GM12878 (cell line): ENCODE measurements around the gene TMEM135. TPM values are rescaled to one million over a fixed set of nuclear protein-coding genes. Genes with fewer than 3 reads are reported as not detected.

Experiments
- ATAC-seq: fragments of 200-7000 bp; cut with Tn5 transposase; 3 replicates; pipeline ENCODE4 v1.9.1; 2020; ENCODE audit warnings: mild to moderate bottlenecking, moderate library complexity
- BruUV-seq: library from RNA; stranded (reverse); fragments of 400-500 nt; replicated peaks from 2 replicates; lab custom pipeline; 2021; lab: Mats Ljungman, UMichigan
- CTCF ChIA-PET: fragments of 300-600 bp; sonication (Branson Sonifier 250); formaldehyde crosslinking; extraction: SDS; loops from one replicate; lab custom pipeline; 2021; ENCODE audit warnings: inconsistent platforms; lab: Yijun Ruan, JAX
- POLR2A ChIA-PET: fragments of 350-600 bp; formaldehyde crosslinking; extraction: SDS; loops from one replicate; lab custom pipeline; 2021; ENCODE audit warnings: inconsistent platforms; lab: Charles Lee
- RAD21 ChIA-PET: fragments of 300-600 bp; sonication (Branson Sonifier 250); formaldehyde crosslinking; loops from one replicate; lab custom pipeline; 2023; ENCODE audit warnings: antibody characterized with exemption; ENCODE audit not compliant: unreplicated experiment; lab: Charles Lee
- SMC1A ChIA-PET: fragments of 300-600 bp; sonication (Branson Sonifier 250); formaldehyde crosslinking; loops from one replicate; lab custom pipeline; 2023; ENCODE audit not compliant: unreplicated experiment, uncharacterized antibody; lab: Charles Lee
- DNase-seq: peaks from one replicate; pipeline ENCODE4 v3.0.0-alpha.2; 2011; ENCODE audit warnings: low read depth, low spot score
- FAIRE-seq: peaks from 3 replicates; lab custom pipeline; 2011; peaks lifted over from hg19 to GRCh38; lab: Jason Lieb, UNC
- H2AFZ ChIP-seq: 2 replicates; pipeline ENCODE4 v1.6.0; 2011; ENCODE audit warnings: low read depth, low read length, control low read depth; ENCODE audit not compliant: control insufficient read depth
- H3K27ac ChIP-seq: 2 replicates; pipeline ENCODE4 v1.5.1; 2011; ENCODE audit warnings: control low read depth; ENCODE audit not compliant: control insufficient read depth, insufficient read depth
- H3K27me3 ChIP-seq, 2 experiments: replicated peaks in 1 of 2; 2 replicates each; pipeline versions ENCODE4 v1.6.0 to v1.6.1; 2011; ENCODE audit warnings: low read length in 1 of 2; ENCODE audit not compliant: control insufficient read depth in 2 of 2, insufficient read depth in 2 of 2
- H3K36me3 ChIP-seq, 2 experiments: 2 replicates each; pipeline ENCODE4 v1.5.1; 2011; ENCODE audit warnings: low read length in 1 of 2; ENCODE audit not compliant: control insufficient read depth in 2 of 2, insufficient read depth in 2 of 2
- H3K4me1 ChIP-seq: 2 replicates; pipeline ENCODE4 v1.6.1; 2011; ENCODE audit warnings: mild to moderate bottlenecking, low read length, moderate library complexity, mixed read lengths; ENCODE audit not compliant: control insufficient read depth, insufficient read depth
- H3K4me2 ChIP-seq: 2 replicates; pipeline ENCODE4 v1.6.0; 2011; ENCODE audit warnings: control low read depth; ENCODE audit not compliant: control insufficient read depth, insufficient read depth
- H3K4me3 ChIP-seq: fragments of 200-600 bp; sonication (generic); 2 replicates; pipeline ENCODE4 v1.5.1; 2016
- H3K79me2 ChIP-seq: 2 replicates; pipeline ENCODE4 v1.6.0; 2011; ENCODE audit warnings: low read length; ENCODE audit not compliant: control insufficient read depth, insufficient read depth
- H3K9ac ChIP-seq: 2 replicates; pipeline ENCODE4 v1.8.0; 2011; ENCODE audit warnings: low read length, control low read depth, mixed read lengths; ENCODE audit not compliant: control insufficient read depth, insufficient read depth
- H3K9me3 ChIP-seq: replicated peaks from 3 replicates; pipeline ENCODE4 v1.5.1; 2011; ENCODE audit warnings: mild to moderate bottlenecking, low read length; ENCODE audit not compliant: control insufficient read depth, insufficient read depth
- H4K20me1 ChIP-seq: 2 replicates; pipeline ENCODE4 v1.6.0; 2011; ENCODE audit not compliant: control insufficient read depth, insufficient read depth
- CBX3 ChIP-seq: fragments of 200-600 bp; sonication (generic); IDR thresholded peaks from 2 replicates; pipeline ENCODE4 v1.6.1; 2016; ENCODE audit warnings: low read depth, borderline replicate concordance
- CTCF ChIP-seq, 3 experiments: IDR thresholded peaks in 2 of 3; conservative IDR thresholded peaks in 1 of 3; 2 replicates each; pipeline ENCODE4 v1.5.1; 2011; ENCODE audit warnings: low read depth in 3 of 3, low read length in 3 of 3, mild to moderate bottlenecking in 3 of 3, control low read depth in 2 of 3, moderate library complexity in 2 of 3, inconsistent platforms in 1 of 3, mixed read lengths in 1 of 3; ENCODE audit not compliant: control insufficient read depth in 2 of 3, insufficient read depth in 1 of 3; ENCODE audit errors: extremely low read depth in 1 of 3
- GATAD2B ChIP-seq: fragments of 450-650 bp; conservative IDR thresholded peaks from 2 replicates; pipeline ENCODE4 v1.6.1; 2017; ENCODE audit warnings: low read depth, mild to moderate bottlenecking, moderate library complexity
- KLF5 ChIP-seq: fragments of 450-650 bp; IDR thresholded peaks from 2 replicates; pipeline ENCODE4 v1.6.1; 2014; ENCODE audit warnings: mild to moderate bottlenecking; ENCODE audit not compliant: partially characterized antibody
- MYC ChIP-seq: IDR thresholded peaks from 2 replicates; pipeline ENCODE4 v1.6.1; 2011; ENCODE audit warnings: mild to moderate bottlenecking, low read length, moderate library complexity, inconsistent platforms; ENCODE audit not compliant: insufficient read depth, insufficient replicate concordance, insufficient read length, severe bottlenecking
- STAT1 ChIP-seq: fragments of 450-650 bp; conservative IDR thresholded peaks from 2 replicates; pipeline ENCODE4 v1.6.1; 2014; ENCODE audit warnings: antibody characterized with exemption, mild to moderate bottlenecking
- TAF1 ChIP-seq: IDR thresholded peaks from 2 replicates; pipeline ENCODE4 v1.6.1; 2011; ENCODE audit warnings: mild to moderate bottlenecking, low read depth, low read length, borderline replicate concordance
- WGBS: methylation state at CpG from one replicate; pipeline ENCODE4 v1.1.6; 2016; ENCODE audit warnings: low lambda C conversion rate; ENCODE audit not compliant: insufficient replicate concordance, insufficient coverage; ENCODE audit errors: missing lambda C conversion rate; 5-methylcytosine and 5-hydroxymethylcytosine counted together
- in situ Hi-C: fragments of 300-500 bp; cut with MboI; formaldehyde crosslinking; loops from 9 replicates; pipeline ENCODE4 v1.14.3; 2018; ENCODE audit warnings: mixed read lengths
- intact Hi-C: fragments of 100-400 bp; cut with micrococcal nuclease; formaldehyde crosslinking; loops from one replicate; pipeline ENCODE4 v1.14.2; 2022; ENCODE audit not compliant: unreplicated experiment
- polyA plus RNA-seq, 11 experiments: library from polyadenylated mRNA; depleted of rRNA in 4 of 11; unstranded in 6 of 11; stranded (reverse) in 5 of 11; fragments of >200 nt; fragmentation: Nextera tagmentation in 4 of 11; fragmentation: Illumina TruSeq in 1 of 11; extraction: Ambion mirVana in 4 of 11; extraction: Trizol in 1 of 11; gene quantifications; 1 replicate in 1 of 11; 2 replicates in 10 of 11; pipeline versions ENCODE4 v1.2.1 to v1.2.3, GENCODE V29; 2011 to 2016; ENCODE audit warnings: inconsistent platforms in 2 of 11, missing spikeins in 2 of 11, low read depth in 1 of 11
- total RNA-seq, 4 experiments: library from RNA; depleted of rRNA in 3 of 4; stranded (reverse); fragments of >200 nt in 3 of 4; fragmentation: Illumina TruSeq in 1 of 4; extraction: Trizol in 1 of 4; gene quantifications; 2 replicates each; pipeline versions ENCODE4 v1.2.1 to v1.2.3, GENCODE V29; 2013 to 2021

TMEM135 gene
- total and polyA plus RNA-seq, 10 of the 15 experiments (the other 5 are each of a cell fraction or from before 2014, with no cell fraction given): 7.2 to 117 (median 12.9) TPM

- 30% methylated on average over 3 of the region's 3 CpGs for WGBS
- H3K4me3 ChIP-seq: no peak overlapping the region
- H3K9me3 ChIP-seq: no peaks in the 10 kb centered on the region
- H3K9ac ChIP-seq: no peak overlapping the region
- ChIA-PET POLR2A (interaction anchor here (0.6 kb wide), 1 partner anchor 84 kb away, joined by 3 read pairs; no protein-coding TSS in a partner anchor), SMC1A (interaction anchor here (0.8 to 1.3 kb wide), 2 partner anchors 31 to 86 kb away, joined by 3 read pairs; no protein-coding TSS in a partner anchor), RAD21 (interaction anchor here (0.6 kb wide), 1 partner anchor 9 kb away, joined by 5 read pairs; no protein-coding TSS in a partner anchor), CTCF (interaction anchor here (1.5 to 1.9 kb wide), 2 partner anchors 10 to 66 kb away, joined by 4 to 6 read pairs; no protein-coding TSS in a partner anchor)
- no peak for DNase-seq
- in situ Hi-C loops: no loop called here
- H3K4me1 ChIP-seq: no peaks in the 10 kb centered on the region
- H3K4me2 ChIP-seq: no peak overlapping the region
- H3K36me3 ChIP-seq: no peaks in the 10 kb centered on the region
- H3K27me3 ChIP-seq: no peaks in the 10 kb centered on the region
- ATAC-seq: no peak
- H3K27ac ChIP-seq: no peak overlapping the region
- H3K79me2 ChIP-seq: no peaks in the 10 kb centered on the region
- FAIRE-seq: no peak
- no peaks in the 10 kb centered on the region for H4K20me1 ChIP-seq
- intact Hi-C loops: loop anchor here (10.0 kb wide), 1 partner anchor 53 kb away; no protein-coding TSS in a partner anchor
- BruUV-seq: no TSS peak
- TF ChIP-seq CTCF (IDR thresholded peaks at IDR 0.05 in 2 of 3, conservative IDR thresholded peaks at IDR 0.05 in 1 of 3; ENCODE audit: control insufficient read depth in 2 of 3, extremely low read depth in 1 of 3, insufficient read depth in 1 of 3, low read depth in 3 of 3, low read length in 3 of 3) (no peak), TAF1 (no peak), STAT1 (no peak), KLF5 (no peak), GATAD2B (no peak), MYC (no peak), CBX3 (no peak)
- H2AFZ ChIP-seq: no peak overlapping the region
These were observed 6.1 kb upstream of the TMEM135 start for GRCh38 chr11:87031433-87032170.
